ENCODE results near the gene CEACAM19.
"Not testable (repeated sequence)": the region's sequence is repeated elsewhere in the genome, so short reads cannot be mapped to it uniquely, and the experiment has no call there.

- TF ChIP-seq POLR2AphosphoS5 (IDR thresholded peaks at IDR 0.05); CTCF (IDR thresholded peaks at IDR 0.05); POLR2A (IDR thresholded peaks at IDR 0.05; ENCODE audit: low read depth); EP300 (IDR thresholded peaks at IDR 0.05): not testable (repeated sequence)
Measured at GRCh38 chr19:44709434-44710266, 38.4 kb downstream of the CEACAM19 start.
